Common myeloid progenitor, CD34-positive (primary cell): Measurements from ENCODE around the gene ATP8B3.

Experiments
- CTCF ChIA-PET: fragments of 350-600 bp; sonication (Branson Sonifier 250); formaldehyde crosslinking; loops from one replicate; lab custom pipeline; 2021; ENCODE audit warnings: antibody characterized with exemption; lab: Charles Lee
- POLR2A ChIA-PET: fragments of 350-600 bp; sonication (Branson Sonifier 250); formaldehyde crosslinking; loops from one replicate; lab custom pipeline; 2021; ENCODE audit warnings: antibody characterized with exemption; lab: Charles Lee
- DNase-seq, 3 donors: peaks; one replicate each; pipeline versions ENCODE4 v3.0.0 to v3.0.0-alpha.2; 2013
- H3K27ac ChIP-seq, 2 experiments: 1 replicate in 1 of 2; 2 replicates in 1 of 2; pipeline ENCODE4 v1.7.0; 2013; ENCODE audit warnings: inconsistent platforms in 2 of 2, low read length in 2 of 2, mild to moderate bottlenecking in 2 of 2, low read depth in 1 of 2, moderate library complexity in 1 of 2; ENCODE audit not compliant: severe bottlenecking in 2 of 2, insufficient read depth in 1 of 2, poor library complexity in 1 of 2
- H3K27me3 ChIP-seq, 5 experiments: replicated peaks in 2 of 5; 1 replicate in 3 of 5; 2 replicates in 2 of 5; pipeline versions ENCODE4 v1.6.1 to v1.7.0; 2013; ENCODE audit warnings: low read length in 4 of 5, mild to moderate bottlenecking in 2 of 5, moderate library complexity in 2 of 5, inconsistent platforms in 1 of 5; ENCODE audit not compliant: insufficient read depth in 5 of 5, control insufficient read depth in 4 of 5
- H3K36me3 ChIP-seq, 4 experiments: 1 replicate in 2 of 4; 2 replicates in 2 of 4; pipeline versions ENCODE4 v1.6.1 to v1.7.0; 2013; ENCODE audit warnings: low read length in 3 of 4, control low read depth in 1 of 4, mild to moderate bottlenecking in 1 of 4; ENCODE audit not compliant: control insufficient read depth in 4 of 4, insufficient read depth in 4 of 4
- H3K4me1 ChIP-seq, 4 experiments: 1 replicate in 3 of 4; 2 replicates in 1 of 4; pipeline versions ENCODE4 v1.6.1 to v1.7.1; 2013; ENCODE audit warnings: low read length in 3 of 4, mild to moderate bottlenecking in 3 of 4, control low read depth in 1 of 4, inconsistent platforms in 1 of 4, moderate library complexity in 1 of 4; ENCODE audit not compliant: control insufficient read depth in 4 of 4, insufficient read depth in 4 of 4; ENCODE audit errors: control extremely low read depth in 1 of 4
- H3K4me3 ChIP-seq, 7 experiments: 1 replicate in 4 of 7; 2 replicates in 3 of 7; pipeline versions ENCODE4 v1.5.1 to v1.7.0; 2013; ENCODE audit warnings: mild to moderate bottlenecking in 7 of 7, low read length in 6 of 7, moderate library complexity in 6 of 7, inconsistent platforms in 2 of 7, low read depth in 2 of 7, control low read depth in 1 of 7; ENCODE audit not compliant: insufficient read depth in 4 of 7, control insufficient read depth in 1 of 7; ENCODE audit errors: extremely low read depth in 1 of 7
- H3K9me3 ChIP-seq, 5 experiments: 1 replicate in 4 of 5; 2 replicates in 1 of 5; pipeline versions ENCODE4 v1.6.1 to v1.7.1; 2013; ENCODE audit warnings: low read length in 4 of 5, mild to moderate bottlenecking in 2 of 5, inconsistent platforms in 1 of 5, low read depth in 1 of 5, moderate library complexity in 1 of 5; ENCODE audit not compliant: control insufficient read depth in 4 of 5, insufficient read depth in 2 of 5; ENCODE audit errors: control extremely low read depth in 1 of 5
- WGBS: methylation state at CpG from one replicate; pipeline ENCODE4 v1.1.5; 2013; ENCODE audit not compliant: insufficient coverage; 5-methylcytosine and 5-hydroxymethylcytosine counted together

ATP8B3 gene

DNA sequence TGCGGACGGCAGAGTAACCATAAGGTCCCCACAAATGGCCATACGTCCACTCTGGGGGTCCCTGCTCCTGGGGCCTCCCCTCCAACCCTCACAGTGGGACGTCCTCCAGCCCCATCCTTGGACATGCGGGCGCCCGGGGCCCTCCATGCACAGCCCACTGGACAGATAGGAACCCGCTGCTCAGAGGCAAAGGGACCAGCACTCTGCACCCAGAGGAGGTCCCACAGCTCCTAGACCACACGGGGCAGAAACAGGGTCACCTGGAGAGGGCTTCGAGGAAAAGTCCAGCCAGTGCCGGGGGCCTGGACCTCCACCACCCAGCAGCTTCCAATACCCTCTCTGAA lies 25.1 kb upstream of the ATP8B3 start:
- peaks cover 0 to 26% (median 17%) of the 10 kb centered on the region in 4 experiments for H3K4me1 ChIP-seq
- H3K4me3 ChIP-seq, result no peak overlapping the region
- H3K9me3 ChIP-seq, result no peaks in the 10 kb centered on the region
- DNase-seq, result no peak
- ChIA-PET CTCF (interaction anchor here (0.9 to 7.7 kb wide), 8 partner anchors 9 to 291 kb away, joined by 3 to 80 read pairs (median 6); no protein-coding TSS in a partner anchor), POLR2A (interaction anchor here (2.2 kb wide), 1 partner anchor 12 kb away, joined by 5 read pairs; the partner anchor contains the start of gene REXO1)
- 84% methylated on average over 11 of the region's 11 CpGs for WGBS
- H3K27me3 ChIP-seq, result no peaks in the 10 kb centered on the region
- peak overlapping the region in 1 of 2 experiments; percentile 64 for H3K27ac ChIP-seq
- peaks cover 0 to 38% (median 6%) of the 10 kb centered on the region in 4 experiments for H3K36me3 ChIP-seq

DNA sequence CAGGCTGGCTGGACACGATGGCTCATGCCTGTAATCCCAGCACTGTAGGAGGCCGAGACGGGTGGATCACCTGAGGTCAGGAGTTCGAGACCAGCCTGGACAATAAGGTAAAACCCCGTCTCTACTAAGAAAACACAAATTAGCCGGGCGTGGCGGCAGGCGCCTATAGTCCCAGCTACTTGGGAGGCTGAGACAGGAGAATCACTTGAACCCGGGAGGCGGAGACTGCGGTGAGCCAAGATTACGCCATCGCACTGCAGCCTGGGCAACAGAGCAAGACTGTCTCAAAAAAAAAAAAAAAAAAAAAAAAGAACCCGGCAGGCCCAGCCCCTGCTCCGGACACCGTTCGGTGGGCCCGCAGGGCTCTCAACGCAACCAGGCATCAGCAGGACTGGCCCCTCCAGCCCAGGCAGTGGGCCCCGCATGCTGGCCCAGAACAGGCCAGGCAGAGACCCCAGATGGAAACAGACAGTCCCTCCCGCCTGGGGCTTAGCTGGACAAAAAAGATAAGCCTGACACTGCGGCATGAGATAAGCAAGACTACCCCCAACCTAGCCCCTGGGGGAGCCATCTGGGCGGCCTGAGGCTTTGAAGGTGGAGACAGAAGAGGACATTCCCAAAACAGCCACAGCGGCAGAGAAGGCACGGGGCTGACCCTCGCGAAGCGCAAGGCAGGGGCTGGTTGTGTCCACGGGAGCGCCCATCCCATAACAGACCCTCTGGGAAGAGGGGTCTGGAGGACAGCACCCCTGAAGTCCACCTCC lies 24.6 kb upstream of the ATP8B3 start:
- Histone ChIP-seq H3K27me3 (no peaks in the 10 kb centered on the region), H3K36me3 (peaks cover 0 to 42% (median 6%) of the 10 kb centered on the region in 4 experiments), H3K4me3 (no peak overlapping the region), H3K4me1 (peaks cover 0 to 25% (median 16%) of the 10 kb centered on the region in 4 experiments), H3K27ac (peak overlapping the region in 1 of 2 experiments; percentile 64), H3K9me3 (no peaks in the 10 kb centered on the region)
- ChIA-PET POLR2A (interaction anchor here (2.2 kb wide), 1 partner anchor 12 kb away, joined by 5 read pairs; the partner anchor contains the start of gene REXO1), CTCF (interaction anchor here (0.6 to 7.7 kb wide), 6 partner anchors 10 to 94 kb away, joined by 3 to 80 read pairs (median 14); no protein-coding TSS in a partner anchor)
- no peak for DNase-seq
- WGBS, result 94% methylated on average over 24 of the region's 31 CpGs

DNA sequence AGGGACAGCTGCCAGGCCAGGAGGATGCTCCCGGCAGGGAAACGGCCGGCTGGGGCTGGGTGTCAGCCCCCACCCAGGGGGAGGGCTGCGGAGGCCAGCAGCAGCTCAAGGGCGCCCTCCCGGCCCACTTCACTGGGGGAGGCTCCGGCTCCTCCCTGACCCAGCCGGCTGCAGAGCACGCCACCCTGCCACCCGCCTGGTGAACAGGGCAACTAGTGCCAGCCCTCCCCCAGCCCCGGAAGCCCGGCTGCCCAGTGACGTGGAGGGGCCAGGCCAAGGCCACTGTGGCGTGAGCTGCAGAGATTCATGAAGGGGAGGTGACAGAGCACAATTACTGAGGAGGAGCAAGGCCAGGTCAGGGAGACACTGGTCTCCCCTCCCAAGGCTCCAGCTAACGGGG lies 21.5 kb upstream of the ATP8B3 start:
- no peak for DNase-seq
- H3K36me3 ChIP-seq, result peaks cover 7 to 49% (median 15%) of the 10 kb centered on the region in 4 experiments

DNA sequence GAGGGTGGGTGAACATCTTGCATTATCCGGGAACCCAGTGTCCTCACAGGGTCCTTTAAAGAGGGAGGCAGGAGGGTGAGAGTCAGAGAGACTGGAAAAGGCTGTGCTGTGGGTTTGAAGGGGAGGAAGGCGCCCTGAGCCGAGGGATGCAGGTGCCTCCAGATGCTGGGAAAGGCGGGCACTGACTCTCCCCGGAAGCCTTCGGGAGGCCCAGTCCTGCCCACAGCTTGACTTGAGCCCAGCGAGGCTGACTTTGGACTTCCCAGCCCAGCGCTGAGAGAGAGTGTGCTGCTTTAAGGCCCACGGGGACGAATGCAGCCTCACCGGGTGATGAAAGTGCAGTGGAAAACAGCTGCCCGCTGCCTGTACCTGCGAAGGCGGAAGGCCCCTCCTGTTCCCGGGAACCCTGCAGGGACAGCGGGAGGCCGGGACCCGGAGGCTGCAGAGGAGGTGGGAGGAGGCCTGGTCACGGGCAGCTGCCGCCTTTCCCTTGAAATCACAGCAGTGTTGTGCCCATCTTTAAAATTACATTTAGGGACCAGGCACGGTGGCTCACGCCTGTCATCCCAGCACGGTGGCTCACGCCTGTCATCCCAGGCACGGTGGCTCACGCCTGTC lies 20.1 kb upstream of the ATP8B3 start:
- no peak for DNase-seq
- H3K4me3 ChIP-seq, result no peak overlapping the region
- H3K9me3 ChIP-seq, result no peaks in the 10 kb centered on the region
- WGBS, result 92% methylated on average over 24 of the region's 26 CpGs
- peaks cover 0 to 1% (median 0%) of the 10 kb centered on the region in 4 experiments for H3K4me1 ChIP-seq
- H3K36me3 ChIP-seq, result peaks cover 7 to 59% (median 18%) of the 10 kb centered on the region in 4 experiments
- H3K27ac ChIP-seq, result no peak overlapping the region
- CTCF ChIA-PET, result interaction anchor here (0.7 to 1.6 kb wide), 2 partner anchors 10 to 14 kb away, joined by 3 to 5 read pairs; no protein-coding TSS in a partner anchor
- H3K27me3 ChIP-seq, result no peaks in the 10 kb centered on the region
- POLR2A ChIA-PET, result no interaction called here

More for the DNA sequence above, 21.5 kb upstream of the ATP8B3 start:
- Histone ChIP-seq H3K4me3 (no peak overlapping the region), H3K9me3 (no peaks in the 10 kb centered on the region), H3K4me1 (peaks cover 0 to 5% (median 4%) of the 10 kb centered on the region in 4 experiments), H3K27me3 (no peaks in the 10 kb centered on the region), H3K27ac (no peak overlapping the region)
- ChIA-PET CTCF (interaction anchor here (0.8 to 1.6 kb wide), 2 partner anchors 8 to 32 kb away, joined by 3 to 5 read pairs; no protein-coding TSS in a partner anchor), POLR2A (no interaction called here)
- 95% methylated on average over 14 of the region's 15 CpGs for WGBS

- ChIA-PET POLR2A (no interaction called here), CTCF (interaction anchor here (1.1 to 8.0 kb wide), 3 partner anchors 9 to 46 kb away, joined by 3 to 80 read pairs (median 5); no protein-coding TSS in a partner anchor)
- H3K4me3 ChIP-seq, result no peak overlapping the region
- no peaks in the 10 kb centered on the region for H3K27me3 ChIP-seq
- no peak for DNase-seq
- peaks cover 9 to 66% (median 21%) of the 10 kb centered on the region in 4 experiments for H3K36me3 ChIP-seq
- no peak overlapping the region for H3K27ac ChIP-seq
- WGBS, result 99% methylated on average over 11 of the region's 11 CpGs
- H3K4me1 ChIP-seq, result no peaks in the 10 kb centered on the region
- no peaks in the 10 kb centered on the region for H3K9me3 ChIP-seq
Measured at GRCh38 chr19:1830978-1831377, 18.9 kb upstream of the ATP8B3 start.

DNA sequence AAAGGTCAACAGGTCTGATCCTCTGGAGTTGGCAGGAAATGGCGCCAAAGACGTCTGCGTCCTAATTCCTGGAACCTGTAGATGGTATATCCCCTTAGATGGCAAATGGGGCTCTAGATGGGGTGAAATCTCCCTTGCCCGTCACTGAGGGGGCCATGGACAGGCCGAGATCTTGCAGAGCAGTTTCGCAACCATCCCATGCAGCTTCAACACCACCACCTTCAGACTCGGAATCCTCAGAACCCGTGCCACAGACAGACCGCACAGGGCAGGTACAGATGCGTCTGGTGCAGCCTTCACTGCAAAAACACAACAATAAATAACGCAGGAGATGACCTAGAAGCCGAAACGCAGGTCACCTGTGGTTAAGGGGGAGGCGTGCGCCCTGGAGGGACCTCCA lies 18.5 kb upstream of the ATP8B3 start:
- H3K9me3 ChIP-seq, result no peaks in the 10 kb centered on the region
- WGBS, result 96% methylated on average over 13 of the region's 15 CpGs
- POLR2A ChIA-PET, result no interaction called here
- H3K4me3 ChIP-seq, result no peak overlapping the region
- H3K27ac ChIP-seq, result no peak overlapping the region
- DNase-seq, result no peak
- CTCF ChIA-PET, result interaction anchor here (1.0 to 8.0 kb wide), 4 partner anchors 9 to 45 kb away, joined by 3 to 80 read pairs (median 4); no protein-coding TSS in a partner anchor
- H3K4me1 ChIP-seq, result no peaks in the 10 kb centered on the region
- no peaks in the 10 kb centered on the region for H3K27me3 ChIP-seq
- peaks cover 10 to 66% (median 25%) of the 10 kb centered on the region in 4 experiments for H3K36me3 ChIP-seq
